K562 (cell line): ENCODE results near the gene ZSWIM4. TPM values are rescaled to one million over a fixed set of nuclear protein-coding genes. Genes with fewer than 3 reads are reported as not detected.

ENCODE experiments used
- EP400 ChIP-seq: fragments of 450-650 bp; IDR thresholded peaks from 2 replicates; pipeline ENCODE4 v1.6.1; 2017; ENCODE audit warnings: antibody characterized with exemption, mild to moderate bottlenecking, moderate library complexity
- FOS ChIP-seq: IDR thresholded peaks from 3 replicates; pipeline ENCODE4 v1.6.1; 2011; ENCODE audit not compliant: insufficient read length; ENCODE audit errors: extremely low read depth
- FOXA3 ChIP-seq, 2 experiments: fragments of 450-650 bp in 1 of 2; sonication (generic) in 1 of 2; formaldehyde crosslinking; IDR thresholded peaks in 1 of 2; conservative IDR thresholded peaks in 1 of 2; 2 replicates each; pipeline versions ENCODE4 v1.4.0 to v1.8.0; 2020 to 2022; ENCODE audit warnings: mild to moderate bottlenecking in 2 of 2, missing genetic modification reagents in 1 of 2
- FOXP1 ChIP-seq: sonication (generic); formaldehyde crosslinking; IDR thresholded peaks from 2 replicates; pipeline ENCODE4 v1.8.0; 2022; ENCODE audit warnings: mild to moderate bottlenecking, missing genetic modification reagents
- HDAC8 ChIP-seq: fragments of 450-650 bp; IDR thresholded peaks from 2 replicates; pipeline ENCODE4 v1.6.1; 2016; ENCODE audit warnings: mild to moderate bottlenecking, missing genetic modification characterization, moderate library complexity, missing compliant biosample characterization
- KDM4B ChIP-seq, 2 experiments: fragments of 450-650 bp in 1 of 2; sonication (generic) in 1 of 2; IDR thresholded peaks; 2 replicates each; pipeline ENCODE4 v1.6.1; 2016 to 2017; ENCODE audit warnings: borderline replicate concordance in 2 of 2, antibody characterized with exemption in 1 of 2, low read depth in 1 of 2, mild to moderate bottlenecking in 1 of 2
- KDM5B ChIP-seq: fragments of 200-600 bp; sonication (generic); IDR thresholded peaks from 2 replicates; pipeline ENCODE4 v1.6.1; 2012; ENCODE audit warnings: low read depth, mild to moderate bottlenecking, moderate library complexity, low read length, control low read depth, inconsistent platforms; ENCODE audit not compliant: insufficient replicate concordance
- MTA3 ChIP-seq: fragments of 450-650 bp; formaldehyde crosslinking; IDR thresholded peaks from 2 replicates; pipeline ENCODE4 v1.6.1; 2017; ENCODE audit warnings: mild to moderate bottlenecking, borderline replicate concordance
- NFRKB ChIP-seq: fragments of 450-650 bp; IDR thresholded peaks from 2 replicates; pipeline ENCODE4 v1.6.1; 2016; ENCODE audit warnings: low read depth
- NR0B1 ChIP-seq: fragments of 450-650 bp; IDR thresholded peaks from one replicate; pipeline ENCODE4 v1.6.1; 2018; ENCODE audit warnings: mild to moderate bottlenecking, moderate library complexity; ENCODE audit not compliant: partially characterized antibody
- NR2C2 ChIP-seq, 2 experiments: fragments of 200-800 bp in 1 of 2; sonication (Bioruptor generic) in 1 of 2; sonication (generic) in 1 of 2; formaldehyde crosslinking in 1 of 2; IDR thresholded peaks; 2 replicates each; pipeline versions ENCODE4 v1.6.1 to v1.8.0; 2016 to 2022; ENCODE audit warnings: mild to moderate bottlenecking in 1 of 2, missing compliant biosample characterization in 1 of 2, missing genetic modification characterization in 1 of 2, missing genetic modification reagents in 1 of 2
- STAT5B ChIP-seq: fragments of 250-450 bp; sonication (Bioruptor Pico); IDR thresholded peaks from 2 replicates; pipeline ENCODE4 v1.8.0; 2021; ENCODE audit warnings: mild to moderate bottlenecking, inconsistent platforms
- TCF15 ChIP-seq: fragments of 250-450 bp; sonication (Bioruptor Pico); IDR thresholded peaks from 2 replicates; pipeline ENCODE4 v1.8.0; 2022; ENCODE audit warnings: moderate library complexity, mild to moderate bottlenecking, inconsistent platforms
- ZBTB17 ChIP-seq: fragments of 450-650 bp; formaldehyde crosslinking; IDR thresholded peaks from 2 replicates; pipeline ENCODE4 v1.4.0; 2020; ENCODE audit warnings: mild to moderate bottlenecking
- ZNF143 ChIP-seq: sonication (generic); formaldehyde crosslinking; IDR thresholded peaks from 2 replicates; pipeline ENCODE4 v1.9.0; 2022; ENCODE audit warnings: mild to moderate bottlenecking, missing genetic modification reagents
- ZNF175 ChIP-seq: fragments of 200-800 bp; sonication (Bioruptor generic); IDR thresholded peaks from 2 replicates; pipeline ENCODE4 v1.6.1; 2016; ENCODE audit warnings: low read depth, mild to moderate bottlenecking, missing genetic modification characterization, missing compliant biosample characterization
- ZNF511 ChIP-seq: sonication (generic); formaldehyde crosslinking; IDR thresholded peaks from 2 replicates; pipeline ENCODE4 v1.8.0; 2022; ENCODE audit warnings: mild to moderate bottlenecking, missing genetic modification reagents
- polyA plus RNA-seq, 8 experiments: library from polyadenylated mRNA; depleted of rRNA in 4 of 8; stranded (reverse) in 5 of 8; unstranded in 3 of 8; fragments of >200 nt; fragmentation: Nextera tagmentation in 2 of 8; fragmentation: Illumina TruSeq in 1 of 8; extraction: Ambion mirVana in 2 of 8; extraction: Trizol in 1 of 8; gene quantifications; 2 replicates each; pipeline versions ENCODE4 v1.2.1 to v1.2.3, GENCODE V29; 2011 to 2014; ENCODE audit warnings: inconsistent platforms in 1 of 8, missing spikeins in 1 of 8
- total RNA-seq, 7 experiments: library from RNA; depleted of rRNA in 6 of 7; stranded (reverse); fragments of >200 nt in 6 of 7; fragmentation: Illumina TruSeq in 2 of 7; extraction: Trizol in 2 of 7; gene quantifications; 2 replicates each; pipeline versions ENCODE4 v1.2.1 to v1.2.3, GENCODE V29; 2011 to 2021; ENCODE audit warnings: low replicate concordance in 1 of 7
- TF ChIP-seq, protein P1 (sequence below): sonication (generic); formaldehyde crosslinking; IDR thresholded peaks from 2 replicates; pipeline ENCODE4 v1.8.1; 2023; ENCODE audit warnings: mild to moderate bottlenecking, missing genetic modification reagents
- TF ChIP-seq, protein P2 (sequence below): IDR thresholded peaks from 2 replicates; pipeline ENCODE4 v1.6.1; 2016; ENCODE audit warnings: missing genetic modification characterization, missing compliant biosample characterization

ZSWIM4 gene
- total and polyA plus RNA-seq, 9 of the 15 experiments (the other 6 are each of a cell fraction or from before 2014, with no cell fraction given), result 0.25 to 3.7 (median 0.79) TPM; not detected in 2

DNA sequence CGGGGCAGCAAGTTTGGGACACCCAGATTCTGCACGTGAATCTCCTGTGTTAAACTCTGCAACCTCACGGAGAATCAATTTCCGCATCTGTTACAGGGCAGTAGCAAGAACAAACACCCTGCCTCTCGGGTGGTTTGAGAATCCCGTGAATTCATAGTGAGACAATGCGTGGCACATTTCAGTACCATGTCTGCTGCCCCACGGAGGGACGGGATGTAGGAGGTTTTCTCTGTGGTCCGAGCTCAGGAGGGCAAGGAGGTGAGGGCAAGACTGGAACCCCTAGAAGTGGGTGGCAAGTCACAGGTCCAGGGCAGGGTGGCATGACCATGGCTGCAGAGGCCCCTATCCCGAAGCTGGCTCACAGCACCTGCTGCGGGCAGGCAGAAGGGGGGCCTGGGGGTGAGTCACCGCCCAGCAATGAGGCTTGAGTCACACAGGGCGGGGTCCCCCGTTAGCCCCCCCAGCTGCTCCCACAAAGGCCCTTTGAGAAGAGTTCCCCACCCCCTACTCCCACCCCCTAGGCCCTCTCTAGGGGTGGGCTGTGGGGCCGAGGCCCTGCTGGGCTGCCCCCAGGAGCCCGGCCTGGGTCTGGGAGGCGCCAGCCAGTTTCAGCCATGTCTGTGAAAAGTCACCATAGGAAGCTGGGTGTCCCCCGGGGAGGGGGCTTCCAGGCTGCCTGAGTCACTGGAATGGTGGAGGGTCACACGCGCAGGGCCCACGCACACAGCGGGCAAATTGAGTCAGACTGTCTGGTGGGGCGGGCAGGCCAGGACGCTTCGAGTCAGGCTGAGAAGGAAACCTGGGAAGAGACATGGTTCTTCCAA is 55.9 kb downstream of the ZSWIM4 start (continued):
- TF ChIP-seq NR0B1, result no peak
- TF ChIP-seq STAT5B (CRISPR knock-in tag), result no peak
- TF ChIP-seq HDAC8, result no peak
- TF ChIP-seq, protein P1, sequence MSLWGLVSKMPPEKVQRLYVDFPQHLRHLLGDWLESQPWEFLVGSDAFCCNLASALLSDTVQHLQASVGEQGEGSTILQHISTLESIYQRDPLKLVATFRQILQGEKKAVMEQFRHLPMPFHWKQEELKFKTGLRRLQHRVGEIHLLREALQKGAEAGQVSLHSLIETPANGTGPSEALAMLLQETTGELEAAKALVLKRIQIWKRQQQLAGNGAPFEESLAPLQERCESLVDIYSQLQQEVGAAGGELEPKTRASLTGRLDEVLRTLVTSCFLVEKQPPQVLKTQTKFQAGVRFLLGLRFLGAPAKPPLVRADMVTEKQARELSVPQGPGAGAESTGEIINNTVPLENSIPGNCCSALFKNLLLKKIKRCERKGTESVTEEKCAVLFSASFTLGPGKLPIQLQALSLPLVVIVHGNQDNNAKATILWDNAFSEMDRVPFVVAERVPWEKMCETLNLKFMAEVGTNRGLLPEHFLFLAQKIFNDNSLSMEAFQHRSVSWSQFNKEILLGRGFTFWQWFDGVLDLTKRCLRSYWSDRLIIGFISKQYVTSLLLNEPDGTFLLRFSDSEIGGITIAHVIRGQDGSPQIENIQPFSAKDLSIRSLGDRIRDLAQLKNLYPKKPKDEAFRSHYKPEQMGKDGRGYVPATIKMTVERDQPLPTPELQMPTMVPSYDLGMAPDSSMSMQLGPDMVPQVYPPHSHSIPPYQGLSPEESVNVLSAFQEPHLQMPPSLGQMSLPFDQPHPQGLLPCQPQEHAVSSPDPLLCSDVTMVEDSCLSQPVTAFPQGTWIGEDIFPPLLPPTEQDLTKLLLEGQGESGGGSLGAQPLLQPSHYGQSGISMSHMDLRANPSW (CRISPR knock-in tag), result 0 out of 2 replicates have a peak, but pooled peaks have one; percentile 24
- no peak; the same call in 1 of the 2 replicates for TF ChIP-seq TCF15
- TF ChIP-seq FOXA3 (CRISPR knock-in tag; conservative IDR thresholded peaks at IDR 0.05 in 1 of 2, IDR thresholded peaks at IDR 0.05 in 1 of 2), result peak in 1 of 2 experiments; percentile 79; a peak in 1 of 4 replicates
- peak; percentile 43; the same call in 1 of the 2 replicates for TF ChIP-seq ZNF511 (CRISPR knock-in tag)
- TF ChIP-seq ZBTB17 (CRISPR knock-in tag), result no peak
- TF ChIP-seq KDM5B, result peak; percentile 18
- TF ChIP-seq MTA3, result peak; percentile 84
- TF ChIP-seq, protein P2, sequence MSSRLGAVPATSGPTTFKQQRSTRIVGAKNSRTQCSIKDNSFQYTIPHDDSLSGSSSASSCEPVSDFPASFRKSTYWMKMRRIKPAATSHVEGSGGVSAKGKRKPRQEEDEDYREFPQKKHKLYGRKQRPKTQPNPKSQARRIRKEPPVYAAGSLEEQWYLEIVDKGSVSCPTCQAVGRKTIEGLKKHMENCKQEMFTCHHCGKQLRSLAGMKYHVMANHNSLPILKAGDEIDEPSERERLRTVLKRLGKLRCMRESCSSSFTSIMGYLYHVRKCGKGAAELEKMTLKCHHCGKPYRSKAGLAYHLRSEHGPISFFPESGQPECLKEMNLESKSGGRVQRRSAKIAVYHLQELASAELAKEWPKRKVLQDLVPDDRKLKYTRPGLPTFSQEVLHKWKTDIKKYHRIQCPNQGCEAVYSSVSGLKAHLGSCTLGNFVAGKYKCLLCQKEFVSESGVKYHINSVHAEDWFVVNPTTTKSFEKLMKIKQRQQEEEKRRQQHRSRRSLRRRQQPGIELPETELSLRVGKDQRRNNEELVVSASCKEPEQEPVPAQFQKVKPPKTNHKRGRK (tag), result no peak
- 0 out of 2 replicates have a peak, but pooled peaks have one; percentile 27 for TF ChIP-seq ZNF175 (CRISPR knock-in tag)
- TF ChIP-seq NFRKB, result peak; percentile 48; the same call in 1 of the 2 replicates
- 0 out of 2 replicates have a peak, but pooled peaks have one; percentile 55 for TF ChIP-seq ZNF143 (CRISPR knock-in tag)
- peak; percentile 91; the same call in 1 of the 2 replicates for TF ChIP-seq FOXP1
- peak in 1 of 2 experiments; percentile 90; a peak in 2 of 4 replicates for TF ChIP-seq KDM4B (IDR thresholded peaks at IDR 0.05; ENCODE audit: borderline replicate concordance in 2 of 2, low read depth in 1 of 2)
- TF ChIP-seq NR2C2 (CRISPR knock-in tag; IDR thresholded peaks at IDR 0.05), result no peak
- TF ChIP-seq NR2C2 (tag; IDR thresholded peaks at IDR 0.05), result no peak
- no peak for TF ChIP-seq EP400
- TF ChIP-seq FOS, result peak; percentile 83
